ENCODE measurements around the gene TMEM91.

GRCh38 chr19:41401483-41401882 lies 25.1 kb downstream of the TMEM91 start:
- TF ChIP-seq MLX (CRISPR knock-in tag; IDR thresholded peaks at IDR 0.05) (no peak), POLR2A (IDR thresholded peaks at IDR 0.05; ENCODE audit: insufficient read depth in 1 of 2, low read depth in 2 of 2, low read length in 2 of 2) (no peak), ATRX (CRISPR knock-in tag; IDR thresholded peaks at IDR 0.05; ENCODE audit: borderline replicate concordance) (no peak), FOXP4 (CRISPR knock-in tag; IDR thresholded peaks at IDR 0.05) (no peak), REXO4 (CRISPR knock-in tag; IDR thresholded peaks at IDR 0.05; ENCODE audit: borderline replicate concordance) (no peak), CTCF (CRISPR knock-in tag; IDR thresholded peaks at IDR 0.05) (no peak), AGO2 (optimal IDR thresholded peaks at IDR 0.05; ENCODE audit: low read depth, low read length) (no peak), SATB2 (CRISPR knock-in tag; IDR thresholded peaks at IDR 0.05) (no peak), IRF2 (CRISPR knock-in tag; IDR thresholded peaks at IDR 0.05) (no peak), FOXK2 (IDR thresholded peaks at IDR 0.05) (no peak), CBFB (CRISPR knock-in tag; IDR thresholded peaks at IDR 0.05) (no peak)

Measured in HepG2 (cell line).